ENCODE data around the gene ATG9B. TPM values are rescaled to one million over a fixed set of nuclear protein-coding genes. Genes with fewer than 3 reads are reported as not detected.

Gene ATG9B
- total RNA-seq, 4 donors from 2014 or later: 0.27 to 0.28 TPM; not detected in 2

DNA sequence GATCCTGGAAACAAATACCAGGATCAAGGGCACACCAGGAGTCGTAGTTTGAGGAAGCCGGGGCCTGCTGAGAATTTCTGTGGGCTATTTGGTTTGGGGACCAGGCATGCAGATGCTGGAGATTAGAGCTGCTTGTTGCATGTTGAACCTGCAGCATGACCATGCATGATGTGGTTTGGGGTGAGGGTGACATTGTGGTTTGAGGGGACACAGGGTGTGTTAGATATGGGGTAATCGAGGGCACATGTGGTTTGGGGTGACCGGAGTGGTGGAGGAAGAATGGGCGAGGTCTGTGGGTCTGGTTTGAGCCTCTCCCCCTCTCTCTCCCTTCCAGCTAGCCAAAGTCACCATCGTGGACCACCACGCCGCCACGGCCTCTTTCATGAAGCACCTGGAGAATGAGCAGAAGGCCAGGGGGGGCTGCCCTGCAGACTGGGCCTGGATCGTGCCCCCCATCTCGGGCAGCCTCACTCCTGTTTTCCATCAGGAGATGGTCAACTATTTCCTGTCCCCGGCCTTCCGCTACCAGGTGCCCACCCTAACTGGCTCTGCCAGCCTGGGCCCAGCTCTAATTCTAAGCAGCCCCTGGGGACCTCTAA lies 23.3 kb downstream of the ATG9B start:
- no peaks in the 10 kb centered on the region for H3K36me3 ChIP-seq
- TF ChIP-seq POLR2A (IDR thresholded peaks at IDR 0.05) (no peak), CTCF (IDR thresholded peaks at IDR 0.05) (no peak)
- no peak overlapping the region for H3K27ac ChIP-seq
- no peak for DNase-seq
- no peaks in the 10 kb centered on the region for H3K27me3 ChIP-seq
- H3K4me3 ChIP-seq: no peak overlapping the region
- no peaks in the 10 kb centered on the region for H3K9me3 ChIP-seq
- no peaks in the 10 kb centered on the region for H3K4me1 ChIP-seq

- Histone ChIP-seq H3K27me3 (no peaks in the 10 kb centered on the region), H3K4me3 (no peak overlapping the region), H3K27ac (no peak overlapping the region), H3K4me1 (no peaks in the 10 kb centered on the region), H3K9me3 (no peaks in the 10 kb centered on the region), H3K36me3 (no peaks in the 10 kb centered on the region)
- no peak for TF ChIP-seq POLR2A (IDR thresholded peaks at IDR 0.05)
- no peak for TF ChIP-seq CTCF (IDR thresholded peaks at IDR 0.05)
- DNase-seq: no peak
Measured at GRCh38 chr7:150999497-151000230, 24.6 kb downstream of the ATG9B start.

GRCh38 chr7:150999001-150999400 lies 25.3 kb downstream of the ATG9B start:
- Histone ChIP-seq H3K36me3 (no peaks in the 10 kb centered on the region), H3K4me1 (no peaks in the 10 kb centered on the region), H3K27ac (no peak overlapping the region), H3K4me3 (no peak overlapping the region), H3K27me3 (no peaks in the 10 kb centered on the region), H3K9me3 (no peaks in the 10 kb centered on the region)
- TF ChIP-seq CTCF (IDR thresholded peaks at IDR 0.05) (no peak), POLR2A (IDR thresholded peaks at IDR 0.05) (no peak)
- DNase-seq: no peak

DNA sequence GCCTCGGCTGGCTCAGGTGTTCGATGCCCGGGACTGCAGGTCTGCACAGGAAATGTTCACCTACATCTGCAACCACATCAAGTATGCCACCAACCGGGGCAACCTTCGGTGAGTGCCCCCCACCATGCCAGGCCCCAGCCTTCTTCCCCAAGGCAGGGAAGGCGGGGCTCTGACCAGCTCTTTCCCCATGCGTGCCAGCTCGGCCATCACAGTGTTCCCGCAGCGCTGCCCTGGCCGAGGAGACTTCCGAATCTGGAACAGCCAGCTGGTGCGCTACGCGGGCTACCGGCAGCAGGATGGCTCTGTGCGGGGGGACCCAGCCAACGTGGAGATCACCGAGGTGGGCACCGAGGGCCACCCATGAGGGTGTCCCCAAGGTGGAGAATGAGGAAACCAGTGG lies 26.0 kb downstream of the ATG9B start:
- H3K4me3 ChIP-seq: no peak overlapping the region
- no peaks in the 10 kb centered on the region for H3K27me3 ChIP-seq
- H3K9me3 ChIP-seq: no peaks in the 10 kb centered on the region
- H3K36me3 ChIP-seq: no peaks in the 10 kb centered on the region
- DNase-seq: no peak
- no peaks in the 10 kb centered on the region for H3K4me1 ChIP-seq
- H3K27ac ChIP-seq: no peak overlapping the region
- TF ChIP-seq CTCF (IDR thresholded peaks at IDR 0.05) (no peak), POLR2A (IDR thresholded peaks at IDR 0.05) (no peak)

DNA sequence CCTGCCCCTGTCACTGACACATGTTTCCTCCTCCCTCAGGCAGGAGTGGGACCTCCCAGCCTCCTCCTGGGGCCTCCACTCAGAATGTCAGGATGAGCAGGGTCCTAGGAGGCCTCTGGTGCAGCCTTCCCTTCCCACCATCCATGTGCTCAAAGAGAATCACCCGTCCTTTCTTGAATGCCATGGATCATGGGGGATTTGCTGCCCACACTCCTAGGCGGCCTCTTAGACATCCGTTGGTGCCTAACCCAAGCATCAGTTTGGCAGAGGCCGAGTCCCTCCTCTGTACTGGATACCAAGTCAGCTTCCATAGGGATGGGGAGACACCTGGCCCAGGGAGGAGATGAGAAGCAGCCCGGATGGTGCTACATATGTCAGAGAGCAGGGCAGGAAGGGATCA lies 26.5 kb downstream of the ATG9B start:
- no peak for DNase-seq
- H3K4me3 ChIP-seq: no peak overlapping the region
- TF ChIP-seq CTCF (IDR thresholded peaks at IDR 0.05) (no peak), POLR2A (IDR thresholded peaks at IDR 0.05) (no peak)
- H3K27ac ChIP-seq: no peak overlapping the region
- no peaks in the 10 kb centered on the region for H3K4me1 ChIP-seq
- H3K9me3 ChIP-seq: no peaks in the 10 kb centered on the region
- H3K36me3 ChIP-seq: no peaks in the 10 kb centered on the region
- no peaks in the 10 kb centered on the region for H3K27me3 ChIP-seq
